Measurements from ENCODE around the gene CACNB2.
"Not testable (repeated sequence)": the region's sequence is repeated elsewhere in the genome, so short reads cannot be mapped to it uniquely, and the experiment has no call there.

CACNB2 gene

DNA sequence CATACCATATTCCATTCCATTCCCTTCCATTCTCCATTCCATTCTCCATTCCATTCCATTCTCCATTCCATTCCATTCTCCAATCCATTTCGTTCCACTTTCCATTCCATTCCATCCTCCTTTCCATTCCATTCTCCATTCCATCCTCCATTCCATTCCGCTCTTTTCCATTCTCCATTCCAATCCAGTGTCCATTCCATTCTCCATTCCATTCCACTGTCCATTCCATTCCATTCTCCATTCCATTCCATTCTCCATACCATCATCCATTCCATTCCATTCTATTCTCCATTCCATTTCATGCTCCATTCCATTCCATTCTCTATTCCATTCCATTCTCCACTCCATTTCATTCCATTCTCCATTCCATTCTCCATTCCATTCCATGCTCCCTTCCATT is 430.2 kb downstream of the CACNB2 start:
- DNase-seq (ENCODE audit: low read depth in 2 of 2): not testable (repeated sequence)

DNA sequence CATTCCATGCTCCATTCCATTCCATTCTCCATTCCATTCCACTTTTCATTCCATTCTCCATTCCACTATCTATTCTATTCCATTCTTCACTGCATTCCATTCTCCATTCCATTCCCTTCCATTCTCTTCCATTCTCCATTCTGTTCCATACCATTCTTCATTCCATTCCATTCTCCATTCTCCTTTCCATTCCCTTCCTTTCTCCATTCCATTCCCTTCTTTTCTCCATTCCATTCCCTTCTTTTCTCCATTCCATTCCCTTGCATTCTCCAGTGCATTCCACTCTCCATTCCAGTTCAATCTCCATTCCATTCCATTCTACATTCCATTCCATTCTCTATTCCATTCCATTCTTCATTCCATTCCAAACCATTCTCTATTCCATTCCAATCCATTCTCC is 430.9 kb downstream of the CACNB2 start:
- DNase-seq (ENCODE audit: low read depth in 2 of 2): no peak

DNA sequence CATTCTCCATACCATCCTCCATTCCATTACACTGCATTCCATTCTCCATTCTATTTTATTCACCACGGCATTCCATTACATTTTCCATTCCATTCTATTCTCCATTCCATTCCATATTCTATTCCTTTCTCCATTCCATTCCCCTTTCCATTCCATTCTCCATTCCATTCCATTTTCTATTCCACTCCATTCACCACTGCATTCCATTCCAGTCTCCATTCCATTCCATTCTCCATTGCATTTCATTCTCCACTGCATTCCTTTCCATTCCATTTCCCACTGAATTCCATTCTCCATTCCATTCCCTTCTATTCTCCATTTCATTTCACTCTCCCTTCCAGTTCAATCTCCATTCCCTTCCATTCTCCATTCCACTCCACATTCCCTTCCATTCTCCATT is 431.6 kb downstream of the CACNB2 start:
- DNase-seq (ENCODE audit: low read depth in 2 of 2): no peak

GRCh38 chr10:18572959-18573561 is 432.8 kb downstream of the CACNB2 start:
- DNase-seq (ENCODE audit: low read depth in 2 of 2): no peak

DNA sequence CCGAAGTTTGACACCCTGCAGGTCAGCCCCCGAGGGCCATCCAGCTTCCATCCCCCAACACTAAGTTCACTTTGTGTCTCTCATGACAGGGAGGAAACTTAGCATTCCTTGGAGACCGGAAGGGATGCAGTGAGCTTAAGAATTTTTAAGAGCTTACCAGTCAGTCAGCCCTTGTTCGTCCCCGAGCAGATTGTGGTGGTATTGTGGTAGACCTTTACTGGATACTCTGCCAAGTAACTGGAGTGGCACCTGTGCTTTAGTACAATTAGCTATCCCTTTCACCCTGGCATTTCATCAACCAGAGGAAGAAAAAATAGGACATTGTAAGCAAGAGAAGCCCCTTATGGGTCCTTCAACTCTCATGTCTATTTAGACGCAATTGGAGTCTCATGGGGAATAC is 436.4 kb downstream of the CACNB2 start:
- DNase-seq (ENCODE audit: low read depth in 2 of 2): no peak

DNA sequence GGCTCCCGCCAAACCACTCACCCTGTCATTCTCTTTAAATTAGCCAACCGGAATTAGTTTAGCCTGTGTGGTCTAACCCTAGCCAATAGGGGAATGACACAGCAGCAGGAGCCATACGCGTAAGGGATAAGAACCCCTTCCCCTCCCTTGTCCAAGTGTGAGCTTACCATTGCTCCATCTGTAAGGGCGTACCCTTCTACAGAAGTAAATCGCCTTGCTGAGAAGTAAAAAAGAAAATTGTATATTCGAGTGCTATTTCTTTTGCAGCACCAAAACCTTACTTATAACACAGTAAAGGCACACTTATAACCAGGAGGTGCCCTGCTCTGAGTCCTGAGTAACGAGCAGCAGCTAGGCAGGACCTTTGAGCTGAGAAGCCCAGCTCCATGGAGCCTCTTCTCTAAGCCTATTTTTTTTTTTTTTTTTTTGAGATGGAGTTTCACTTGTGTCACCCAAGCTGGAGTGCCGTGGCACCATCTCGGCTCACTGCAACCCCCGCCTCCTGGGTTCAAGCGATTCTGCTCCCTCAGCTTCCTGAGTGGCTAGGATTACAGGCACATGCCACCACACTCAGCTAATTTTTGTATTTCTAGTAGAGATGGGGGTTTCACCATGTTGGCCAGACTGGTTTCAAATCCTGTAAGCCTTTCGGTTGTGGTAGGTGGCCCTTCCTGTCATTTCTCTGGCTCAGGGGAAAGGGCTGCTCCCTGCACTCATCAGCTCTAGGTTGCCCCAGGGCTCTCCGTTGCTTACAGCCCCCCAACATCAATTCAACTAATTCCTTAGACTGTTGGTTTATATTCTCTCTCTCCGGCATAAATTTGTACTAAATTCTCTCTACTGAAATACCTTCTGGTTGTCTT is 437.8 kb downstream of the CACNB2 start:
- DNase-seq (ENCODE audit: low read depth in 2 of 2): no peak

DNA sequence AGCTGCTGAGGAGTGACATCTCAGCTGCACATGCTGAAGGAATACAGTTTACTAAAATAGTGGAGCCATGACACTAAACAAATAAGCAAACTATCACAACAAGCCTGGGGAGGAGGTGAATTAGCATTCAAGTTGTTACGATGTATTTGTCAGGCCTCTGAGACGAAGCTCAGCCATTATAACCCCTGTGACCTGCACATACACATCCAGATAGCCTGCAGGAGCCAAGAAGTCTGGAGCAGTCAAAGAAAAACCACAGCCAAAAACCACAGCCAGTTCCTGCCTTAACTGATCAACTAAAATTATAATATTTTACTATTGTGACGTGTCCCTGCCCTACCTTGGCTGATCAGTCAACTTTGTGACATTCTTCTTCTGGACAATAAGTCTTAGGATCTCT is 442.6 kb downstream of the CACNB2 start:
- no peak for DNase-seq (ENCODE audit: low read depth in 2 of 2)

GRCh38 chr10:18583575-18584270 is 443.5 kb downstream of the CACNB2 start:
- DNase-seq (ENCODE audit: low read depth in 2 of 2): no peak

- not testable (repeated sequence) for DNase-seq (ENCODE audit: low read depth in 2 of 2)
Measured at GRCh38 chr10:18586637-18587036, 446.4 kb downstream of the CACNB2 start.

DNA sequence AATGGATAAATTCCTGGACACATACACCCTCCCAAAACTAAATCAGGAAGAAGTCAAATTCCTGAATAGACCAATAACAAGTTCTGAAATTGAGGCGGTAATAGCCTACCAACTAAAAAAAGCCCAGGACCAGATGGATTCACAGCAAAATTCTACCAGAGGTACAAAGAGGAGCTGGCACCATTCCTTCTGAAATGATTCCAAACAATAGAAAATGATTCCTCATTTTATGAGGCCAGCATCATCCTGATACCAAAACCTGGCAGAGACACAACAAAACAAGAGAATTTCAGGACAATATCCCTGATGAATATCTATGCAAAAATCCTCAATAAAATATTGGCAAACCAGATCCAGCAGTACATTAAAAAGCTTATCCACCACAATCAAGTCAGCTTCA is 450.9 kb downstream of the CACNB2 start:
- not testable (repeated sequence) for DNase-seq (ENCODE audit: low read depth in 2 of 2)
